ENCODE data around the gene HAUS5. TPM values are rescaled to one million over a fixed set of nuclear protein-coding genes. Genes with fewer than 3 reads are reported as not detected.

The HAUS5 gene
- total and polyA plus RNA-seq, 2 of the 8 experiments (the other 6 are each of a cell fraction or from before 2014, with no cell fraction given), result 13.8 to 25.7 TPM

- TF ChIP-seq CHD7 (IDR thresholded peaks at IDR 0.05; ENCODE audit: insufficient replicate concordance, low read length), result no peak
- no peak for TF ChIP-seq RFX5 (IDR thresholded peaks at IDR 0.05; ENCODE audit: borderline replicate concordance, low read depth, low read length)
Observed at GRCh38 chr19:35637165-35637564, 24.6 kb downstream of the HAUS5 start (continued).
